Liver (tissue), 9 donors: ENCODE data around the gene FA2H. TPM values are rescaled to one million over a fixed set of nuclear protein-coding genes. Genes with fewer than 3 reads are reported as not detected.
A peak's percentile ranks its signal among the peaks of the same experiment; 100 is the strongest.

Experiments used
- DNase-seq: peaks from one replicate; pipeline ENCODE4 v3.0.0-alpha.2; 2017; ENCODE audit warnings: low spot score
- H3K27ac ChIP-seq, 2 donors: one replicate each; pipeline ENCODE4 v1.7.0; 2013; ENCODE audit warnings: inconsistent platforms in 2 of 2, low read length in 2 of 2, control low read depth in 1 of 2, low read depth in 1 of 2, mild to moderate bottlenecking in 1 of 2
- H3K27me3 ChIP-seq, 4 donors: one replicate each; pipeline versions ENCODE4 v1.6.1 to v1.7.0; 2013; ENCODE audit warnings: low read length in 3 of 4, inconsistent platforms in 1 of 4, mild to moderate bottlenecking in 1 of 4, moderate library complexity in 1 of 4; ENCODE audit not compliant: control insufficient read depth in 4 of 4, insufficient read depth in 4 of 4
- H3K36me3 ChIP-seq, 4 donors: one replicate each; pipeline versions ENCODE4 v1.6.1 to v1.7.0; 2013; ENCODE audit warnings: low read length in 3 of 4, mild to moderate bottlenecking in 3 of 4, low read depth in 1 of 4, moderate library complexity in 1 of 4; ENCODE audit not compliant: control insufficient read depth in 4 of 4, insufficient read depth in 3 of 4
- H3K4me1 ChIP-seq, 4 donors: one replicate each; pipeline versions ENCODE4 v1.6.1 to v1.7.0; 2013; ENCODE audit warnings: low read length in 3 of 4, mild to moderate bottlenecking in 3 of 4, moderate library complexity in 1 of 4; ENCODE audit not compliant: control insufficient read depth in 4 of 4, insufficient read depth in 4 of 4
- H3K4me3 ChIP-seq, 3 donors: one replicate each; pipeline versions ENCODE4 v1.6.1 to v1.7.0; 2013; ENCODE audit warnings: low read length in 3 of 3, control low read depth in 1 of 3, low read depth in 1 of 3, mild to moderate bottlenecking in 1 of 3
- H3K9ac ChIP-seq, 2 donors: one replicate each; pipeline ENCODE4 v1.7.0; 2013; ENCODE audit warnings: low read length in 2 of 2, mild to moderate bottlenecking in 2 of 2, moderate library complexity in 2 of 2, control low read depth in 1 of 2, low read depth in 1 of 2
- H3K9me3 ChIP-seq, 4 donors: one replicate each; pipeline versions ENCODE4 v1.6.1 to v1.7.0; 2013; ENCODE audit warnings: low read length in 3 of 4; ENCODE audit not compliant: control insufficient read depth in 4 of 4
- FOXA1 ChIP-seq: IDR thresholded peaks from 2 replicates; pipeline ENCODE4 v1.6.1; 2016; ENCODE audit warnings: antibody characterized with exemption
- FOXA2 ChIP-seq: IDR thresholded peaks from 2 replicates; pipeline ENCODE4 v1.6.1; 2016; ENCODE audit warnings: antibody characterized with exemption
- GABPA ChIP-seq, 2 donors: IDR thresholded peaks in 1 of 2; conservative IDR thresholded peaks in 1 of 2; 2 replicates each; pipeline ENCODE4 v1.6.1; 2016; ENCODE audit warnings: antibody characterized with exemption in 2 of 2, mild to moderate bottlenecking in 1 of 2, moderate library complexity in 1 of 2
- HNF4A ChIP-seq, 2 donors: conservative IDR thresholded peaks; 2 replicates each; pipeline ENCODE4 v1.6.1; 2016; ENCODE audit warnings: antibody characterized with exemption in 2 of 2, mild to moderate bottlenecking in 2 of 2
- HNF4G ChIP-seq: IDR thresholded peaks from 2 replicates; pipeline ENCODE4 v1.6.1; 2016; ENCODE audit warnings: antibody characterized with exemption
- JUND ChIP-seq, 2 donors: IDR thresholded peaks; 2 replicates each; pipeline ENCODE4 v1.6.1; 2016; ENCODE audit warnings: antibody characterized with exemption in 2 of 2
- NR2F2 ChIP-seq: IDR thresholded peaks from 2 replicates; pipeline ENCODE4 v1.6.1; 2016; ENCODE audit warnings: antibody characterized with exemption
- RAD21 ChIP-seq, 2 donors: IDR thresholded peaks; 2 replicates each; pipeline ENCODE4 v1.6.1; 2016; ENCODE audit warnings: antibody characterized with exemption in 2 of 2, mild to moderate bottlenecking in 2 of 2
- RXRA ChIP-seq, 2 donors: IDR thresholded peaks; 2 replicates each; pipeline ENCODE4 v1.6.1; 2017 to 2018; ENCODE audit warnings: antibody characterized with exemption in 2 of 2, mild to moderate bottlenecking in 1 of 2
- SP1 ChIP-seq: IDR thresholded peaks from 2 replicates; pipeline ENCODE4 v1.6.1; 2018; ENCODE audit warnings: antibody characterized with exemption, mild to moderate bottlenecking
- TAF1 ChIP-seq: conservative IDR thresholded peaks from 2 replicates; pipeline ENCODE4 v1.6.1; 2016; ENCODE audit warnings: antibody characterized with exemption, mild to moderate bottlenecking
- YY1 ChIP-seq: IDR thresholded peaks from 2 replicates; pipeline ENCODE4 v1.6.1; 2016; ENCODE audit warnings: antibody characterized with exemption, mild to moderate bottlenecking
- WGBS: extraction: QIAGEN DNeasy Blood & Tissue Kit; methylation state at CpG from one replicate; pipeline ENCODE4 v1.1.7; 2013; 5-methylcytosine and 5-hydroxymethylcytosine counted together
- polyA plus RNA-seq, 2 donors: library from polyadenylated mRNA; stranded (reverse) in 1 of 2; unstranded in 1 of 2; fragments of 200-250 nt in 1 of 2; fragments of >200 nt in 1 of 2; fragmentation: Nextera tagmentation in 1 of 2; extraction: Ambion mirVana in 1 of 2; gene quantifications; one replicate each; pipeline versions ENCODE4 v1.2.1 to v1.2.3, GENCODE V29; 2013 to 2015
- total RNA-seq, 2 donors: library from RNA; depleted of rRNA; stranded (reverse); fragments of >200 nt; gene quantifications; one replicate each; pipeline ENCODE4 v1.2.3, GENCODE V29; 2014
- TF ChIP-seq, protein P1 (sequence below): IDR thresholded peaks from 2 replicates; pipeline ENCODE4 v1.6.1; 2016; ENCODE audit warnings: antibody characterized with exemption, mild to moderate bottlenecking
- TF ChIP-seq, protein P2 (sequence below): IDR thresholded peaks from 2 replicates; pipeline ENCODE4 v1.6.1; 2016; ENCODE audit warnings: antibody characterized with exemption
- TF ChIP-seq, protein P3 (sequence below): IDR thresholded peaks from 2 replicates; pipeline ENCODE4 v1.6.1; 2016; ENCODE audit warnings: antibody characterized with exemption
- TF ChIP-seq, protein P4 (sequence below): fragments of 150-350 bp; IDR thresholded peaks from 2 replicates; pipeline ENCODE4 v1.5.1; 2017; ENCODE audit warnings: improper control_type of control experiment, low read depth, low read length; ENCODE audit not compliant: missing input control
- TF ChIP-seq, protein P5 (sequence below): IDR thresholded peaks from 2 replicates; pipeline ENCODE4 v1.6.1; 2016; ENCODE audit warnings: antibody characterized with exemption
- donor health status: healthy.
- donor health status: healthy.
- donor health status: healthy.
- donor health status: healthy.
- donor health status: healthy.

Gene FA2H
- total and polyA plus RNA-seq, 4 donors: 0.02 to 0.17 (median 0.14) TPM; not detected in 1

DNA sequence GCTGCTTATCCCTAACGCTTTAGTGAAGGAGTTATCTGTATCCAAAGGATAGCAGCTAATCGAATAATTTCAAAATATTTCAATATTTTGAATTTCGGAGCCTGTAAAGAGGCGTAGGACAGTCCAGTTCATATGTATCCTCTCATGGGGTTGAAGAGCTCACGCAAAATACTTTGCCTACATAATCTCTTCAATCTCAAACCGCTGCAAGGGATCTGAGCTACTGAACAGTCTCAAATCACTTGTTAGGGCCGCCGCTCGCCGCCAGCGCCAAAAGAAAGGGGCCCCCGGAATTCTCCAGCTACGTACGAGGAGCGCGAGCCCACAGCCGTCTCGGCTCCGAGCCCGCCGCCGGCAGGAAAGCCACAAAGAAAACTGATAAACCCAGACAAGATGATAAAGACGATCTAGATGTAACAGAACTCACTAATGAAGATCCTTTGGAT lies 107.3 kb downstream of the FA2H start:
- TF ChIP-seq FOXA1: no peak
- TF ChIP-seq, protein P1, sequence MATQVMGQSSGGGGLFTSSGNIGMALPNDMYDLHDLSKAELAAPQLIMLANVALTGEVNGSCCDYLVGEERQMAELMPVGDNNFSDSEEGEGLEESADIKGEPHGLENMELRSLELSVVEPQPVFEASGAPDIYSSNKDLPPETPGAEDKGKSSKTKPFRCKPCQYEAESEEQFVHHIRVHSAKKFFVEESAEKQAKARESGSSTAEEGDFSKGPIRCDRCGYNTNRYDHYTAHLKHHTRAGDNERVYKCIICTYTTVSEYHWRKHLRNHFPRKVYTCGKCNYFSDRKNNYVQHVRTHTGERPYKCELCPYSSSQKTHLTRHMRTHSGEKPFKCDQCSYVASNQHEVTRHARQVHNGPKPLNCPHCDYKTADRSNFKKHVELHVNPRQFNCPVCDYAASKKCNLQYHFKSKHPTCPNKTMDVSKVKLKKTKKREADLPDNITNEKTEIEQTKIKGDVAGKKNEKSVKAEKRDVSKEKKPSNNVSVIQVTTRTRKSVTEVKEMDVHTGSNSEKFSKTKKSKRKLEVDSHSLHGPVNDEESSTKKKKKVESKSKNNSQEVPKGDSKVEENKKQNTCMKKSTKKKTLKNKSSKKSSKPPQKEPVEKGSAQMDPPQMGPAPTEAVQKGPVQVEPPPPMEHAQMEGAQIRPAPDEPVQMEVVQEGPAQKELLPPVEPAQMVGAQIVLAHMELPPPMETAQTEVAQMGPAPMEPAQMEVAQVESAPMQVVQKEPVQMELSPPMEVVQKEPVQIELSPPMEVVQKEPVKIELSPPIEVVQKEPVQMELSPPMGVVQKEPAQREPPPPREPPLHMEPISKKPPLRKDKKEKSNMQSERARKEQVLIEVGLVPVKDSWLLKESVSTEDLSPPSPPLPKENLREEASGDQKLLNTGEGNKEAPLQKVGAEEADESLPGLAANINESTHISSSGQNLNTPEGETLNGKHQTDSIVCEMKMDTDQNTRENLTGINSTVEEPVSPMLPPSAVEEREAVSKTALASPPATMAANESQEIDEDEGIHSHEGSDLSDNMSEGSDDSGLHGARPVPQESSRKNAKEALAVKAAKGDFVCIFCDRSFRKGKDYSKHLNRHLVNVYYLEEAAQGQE: no peak
- TF ChIP-seq GABPA (IDR thresholded peaks at IDR 0.05 in 1 of 2, conservative IDR thresholded peaks at IDR 0.05 in 1 of 2): no peak
- TF ChIP-seq JUND (IDR thresholded peaks at IDR 0.05): no peak
- TF ChIP-seq, protein P2, sequence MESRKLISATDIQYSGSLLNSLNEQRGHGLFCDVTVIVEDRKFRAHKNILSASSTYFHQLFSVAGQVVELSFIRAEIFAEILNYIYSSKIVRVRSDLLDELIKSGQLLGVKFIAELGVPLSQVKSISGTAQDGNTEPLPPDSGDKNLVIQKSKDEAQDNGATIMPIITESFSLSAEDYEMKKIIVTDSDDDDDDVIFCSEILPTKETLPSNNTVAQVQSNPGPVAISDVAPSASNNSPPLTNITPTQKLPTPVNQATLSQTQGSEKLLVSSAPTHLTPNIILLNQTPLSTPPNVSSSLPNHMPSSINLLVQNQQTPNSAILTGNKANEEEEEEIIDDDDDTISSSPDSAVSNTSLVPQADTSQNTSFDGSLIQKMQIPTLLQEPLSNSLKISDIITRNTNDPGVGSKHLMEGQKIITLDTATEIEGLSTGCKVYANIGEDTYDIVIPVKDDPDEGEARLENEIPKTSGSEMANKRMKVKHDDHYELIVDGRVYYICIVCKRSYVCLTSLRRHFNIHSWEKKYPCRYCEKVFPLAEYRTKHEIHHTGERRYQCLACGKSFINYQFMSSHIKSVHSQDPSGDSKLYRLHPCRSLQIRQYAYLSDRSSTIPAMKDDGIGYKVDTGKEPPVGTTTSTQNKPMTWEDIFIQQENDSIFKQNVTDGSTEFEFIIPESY: no peak
- TF ChIP-seq TAF1: no peak
- no peak for TF ChIP-seq HNF4G
- Histone ChIP-seq H3K27ac (no peak overlapping the region), H3K27me3 (no peaks in the 10 kb centered on the region), H3K9ac (peak overlapping the region in 1 of 2 donors; percentile 15), H3K4me1 (peaks cover 0 to 14% (median 7%) of the 10 kb centered on the region in 4 donors), H3K9me3 (no peaks in the 10 kb centered on the region), H3K36me3 (peaks cover 0 to 15% (median 9%) of the 10 kb centered on the region in 4 donors), H3K4me3 (peak overlapping the region; percentile 65 to 68 (median 66))
- 2% methylated on average over 23 of the region's 23 CpGs for WGBS
- DNase-seq: peak; percentile 54

DNA sequence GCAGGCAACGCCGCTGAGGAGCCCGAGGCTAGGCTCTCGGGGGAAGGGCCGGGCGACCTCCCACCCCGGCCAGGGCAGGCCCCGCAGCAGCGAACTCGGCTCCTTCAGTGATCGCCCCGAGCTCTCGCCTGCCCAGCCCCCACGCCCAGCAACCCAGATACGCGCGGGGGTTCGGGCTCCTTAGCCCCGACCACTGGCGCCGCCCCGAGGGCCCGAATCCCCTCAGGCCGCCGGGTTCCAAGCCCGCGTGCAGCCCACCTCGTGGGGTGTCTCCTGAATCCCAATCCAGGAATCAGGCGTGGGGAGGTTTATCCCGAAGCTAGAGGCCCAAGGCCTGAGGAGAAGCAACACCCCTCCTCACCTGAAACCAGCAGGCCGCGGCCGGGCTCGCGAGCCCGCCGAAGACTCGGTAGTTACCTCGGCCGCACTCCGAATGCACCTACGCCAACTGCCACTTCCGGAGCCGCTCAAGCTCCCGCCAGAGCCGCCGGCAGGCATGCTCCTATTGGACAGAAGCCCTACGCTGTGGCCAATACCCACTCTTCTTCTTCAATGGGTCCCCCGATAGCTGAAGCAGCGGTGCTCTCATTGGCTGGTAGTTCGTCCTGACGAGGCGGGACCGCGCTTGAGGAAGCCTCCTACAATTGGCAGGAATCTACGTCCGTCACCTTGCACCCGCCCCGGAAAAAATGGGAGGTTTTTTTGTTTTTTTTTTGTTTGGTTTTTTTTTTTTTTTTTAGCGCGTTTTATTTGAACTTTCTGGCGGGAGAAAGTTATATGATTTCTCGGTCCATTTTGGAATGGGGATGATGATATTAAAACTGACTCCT lies 108.0 kb downstream of the FA2H start, which contains the start of gene RFWD3:
RFWD3 (minus strand) TSS at position 453 of the 830 bp plus-strand sequence. CDS start 5,428 bp downstream, outside the sequence.
- peaks cover 0 to 14% (median 7%) of the 10 kb centered on the region in 4 donors for H3K4me1 ChIP-seq
- DNase-seq: peak; percentile 95
- peaks cover 0 to 10% (median 6%) of the 10 kb centered on the region in 4 donors for H3K36me3 ChIP-seq
- no peaks in the 10 kb centered on the region for H3K27me3 ChIP-seq
- H3K4me3 ChIP-seq: peak within 1 kb of the TSS; percentile 83 to 99 (median 96)
- peak within 1 kb of the TSS; percentile 81 to 86 for H3K9ac ChIP-seq
- under 1% methylated on average over 63 of the region's 63 CpGs for WGBS
- H3K9me3 ChIP-seq: no peaks in the 10 kb centered on the region
- peak within 1 kb of the TSS; percentile 54 to 60 for H3K27ac ChIP-seq
- TF ChIP-seq, protein P3, sequence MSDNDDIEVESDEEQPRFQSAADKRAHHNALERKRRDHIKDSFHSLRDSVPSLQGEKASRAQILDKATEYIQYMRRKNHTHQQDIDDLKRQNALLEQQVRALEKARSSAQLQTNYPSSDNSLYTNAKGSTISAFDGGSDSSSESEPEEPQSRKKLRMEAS: no peak
- peak; percentile 69 for TF ChIP-seq TAF1
- peak; percentile 80 for TF ChIP-seq YY1
- no peak for TF ChIP-seq FOXA2
- TF ChIP-seq JUND (IDR thresholded peaks at IDR 0.05): peak in 1 of 2 donors; percentile 23
- TF ChIP-seq, protein P4, sequence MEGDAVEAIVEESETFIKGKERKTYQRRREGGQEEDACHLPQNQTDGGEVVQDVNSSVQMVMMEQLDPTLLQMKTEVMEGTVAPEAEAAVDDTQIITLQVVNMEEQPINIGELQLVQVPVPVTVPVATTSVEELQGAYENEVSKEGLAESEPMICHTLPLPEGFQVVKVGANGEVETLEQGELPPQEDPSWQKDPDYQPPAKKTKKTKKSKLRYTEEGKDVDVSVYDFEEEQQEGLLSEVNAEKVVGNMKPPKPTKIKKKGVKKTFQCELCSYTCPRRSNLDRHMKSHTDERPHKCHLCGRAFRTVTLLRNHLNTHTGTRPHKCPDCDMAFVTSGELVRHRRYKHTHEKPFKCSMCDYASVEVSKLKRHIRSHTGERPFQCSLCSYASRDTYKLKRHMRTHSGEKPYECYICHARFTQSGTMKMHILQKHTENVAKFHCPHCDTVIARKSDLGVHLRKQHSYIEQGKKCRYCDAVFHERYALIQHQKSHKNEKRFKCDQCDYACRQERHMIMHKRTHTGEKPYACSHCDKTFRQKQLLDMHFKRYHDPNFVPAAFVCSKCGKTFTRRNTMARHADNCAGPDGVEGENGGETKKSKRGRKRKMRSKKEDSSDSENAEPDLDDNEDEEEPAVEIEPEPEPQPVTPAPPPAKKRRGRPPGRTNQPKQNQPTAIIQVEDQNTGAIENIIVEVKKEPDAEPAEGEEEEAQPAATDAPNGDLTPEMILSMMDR: no peak
- TF ChIP-seq NR2F2: no peak
- TF ChIP-seq HNF4G: no peak
- TF ChIP-seq, protein P5, sequence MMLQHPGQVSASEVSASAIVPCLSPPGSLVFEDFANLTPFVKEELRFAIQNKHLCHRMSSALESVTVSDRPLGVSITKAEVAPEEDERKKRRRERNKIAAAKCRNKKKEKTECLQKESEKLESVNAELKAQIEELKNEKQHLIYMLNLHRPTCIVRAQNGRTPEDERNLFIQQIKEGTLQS: no peak
- no peak for TF ChIP-seq FOXA1
- TF ChIP-seq, protein P2: no peak
- TF ChIP-seq RAD21 (IDR thresholded peaks at IDR 0.05): no peak
- peak; percentile 11 to 13 for TF ChIP-seq RXRA (IDR thresholded peaks at IDR 0.05)
- TF ChIP-seq HNF4A (conservative IDR thresholded peaks at IDR 0.05): no peak
- peak; percentile 100 for TF ChIP-seq SP1
- TF ChIP-seq GABPA (IDR thresholded peaks at IDR 0.05 in 1 of 2, conservative IDR thresholded peaks at IDR 0.05 in 1 of 2): peak; percentile 48 to 84
